GM23248 (cell line): ENCODE measurements around the gene DENND11. TPM values are rescaled to one million over a fixed set of nuclear protein-coding genes. Genes with fewer than 3 reads are reported as not detected.

Experiments
- DNase-seq: peaks from one replicate; pipeline ENCODE4 v3.0.0-alpha.2; 2015
- H2AFZ ChIP-seq: fragments of 200-600 bp; sonication (generic); 2 replicates; pipeline ENCODE4 v1.6.1; 2016; ENCODE audit warnings: antibody characterized with exemption
- H3F3A ChIP-seq: fragments of 200-600 bp; sonication (generic); 2 replicates; pipeline ENCODE4 v1.6.1; 2016; ENCODE audit warnings: mild to moderate bottlenecking, antibody characterized with exemption, mixed run types; ENCODE audit not compliant: insufficient read depth
- H3K27ac ChIP-seq: fragments of 200-600 bp; sonication (generic); 2 replicates; pipeline ENCODE4 v1.5.1; 2016; ENCODE audit warnings: mild to moderate bottlenecking
- H3K27me3 ChIP-seq: fragments of 200-600 bp; sonication (generic); replicated peaks from 2 replicates; pipeline ENCODE4 v1.6.1; 2016; ENCODE audit warnings: mild to moderate bottlenecking; ENCODE audit not compliant: insufficient read depth
- H3K36me3 ChIP-seq: fragments of 200-600 bp; sonication (generic); 2 replicates; pipeline ENCODE4 v1.6.1; 2016; ENCODE audit warnings: low read depth, mild to moderate bottlenecking
- H3K4me1 ChIP-seq: fragments of 200-600 bp; sonication (generic); 2 replicates; pipeline ENCODE4 v1.6.1; 2016; ENCODE audit warnings: mild to moderate bottlenecking; ENCODE audit not compliant: insufficient read depth
- H3K4me2 ChIP-seq: fragments of 200-600 bp; sonication (generic); one replicate; pipeline ENCODE4 v1.6.1; 2016; ENCODE audit warnings: mild to moderate bottlenecking; ENCODE audit not compliant: unreplicated experiment
- H3K4me3 ChIP-seq: fragments of 200-600 bp; sonication (generic); 2 replicates; pipeline ENCODE4 v1.5.1; 2016; ENCODE audit warnings: mild to moderate bottlenecking
- H3K79me2 ChIP-seq: fragments of 200-600 bp; sonication (generic); 2 replicates; pipeline ENCODE4 v1.6.1; 2016; ENCODE audit warnings: mild to moderate bottlenecking; ENCODE audit not compliant: insufficient read depth
- H3K9ac ChIP-seq: fragments of 200-600 bp; sonication (generic); 2 replicates; pipeline ENCODE4 v1.6.1; 2016; ENCODE audit warnings: mild to moderate bottlenecking
- H3K9me2 ChIP-seq: fragments of 200-600 bp; sonication (generic); 2 replicates; pipeline ENCODE4 v1.6.1; 2016; ENCODE audit warnings: mixed run types, mild to moderate bottlenecking, moderate library complexity; ENCODE audit not compliant: insufficient read depth
- H3K9me3 ChIP-seq: fragments of 200-600 bp; sonication (generic); one replicate; pipeline ENCODE4 v1.6.1; 2017; ENCODE audit warnings: low read depth
- H4K20me1 ChIP-seq: fragments of 200-600 bp; sonication (generic); 2 replicates; pipeline ENCODE4 v1.6.0; 2016; ENCODE audit not compliant: insufficient read depth
- EZH2 ChIP-seq: fragments of 200-600 bp; sonication (generic); IDR thresholded peaks from 2 replicates; pipeline ENCODE4 v1.6.1; 2018; ENCODE audit warnings: antibody characterized with exemption, mild to moderate bottlenecking; ENCODE audit not compliant: insufficient read depth, poor library complexity, severe bottlenecking
- EZH2phosphoT487 ChIP-seq: fragments of 200-600 bp; sonication (generic); IDR thresholded peaks from 2 replicates; pipeline ENCODE4 v1.6.1; 2018; ENCODE audit warnings: antibody characterized with exemption, moderate library complexity, mild to moderate bottlenecking, low read depth; ENCODE audit not compliant: insufficient read depth
- WGBS, 2 experiments: methylation state at CpG; one replicate each; pipeline ENCODE4 v1.1.6; 2015 to 2017; ENCODE audit warnings: low lambda C conversion rate in 2 of 2, low coverage in 1 of 2; ENCODE audit errors: missing lambda C conversion rate in 2 of 2; 5-methylcytosine and 5-hydroxymethylcytosine counted together
- in situ Hi-C: fragments of 300-500 bp; cut with MboI; formaldehyde crosslinking; loops from 2 replicates; pipeline ENCODE4 v1.15.0; 2020
- polyA plus RNA-seq: library from polyadenylated mRNA; unstranded; fragments of >200 nt; fragmentation: Nextera tagmentation; extraction: Ambion mirVana; gene quantifications from 2 replicates; pipeline ENCODE4 v1.2.1, GENCODE V29; 2016
- total RNA-seq: library from RNA; depleted of rRNA; stranded (reverse); fragments of >200 nt; shearing (Covaris generic); gene quantifications from 2 replicates; pipeline ENCODE4 v1.2.3, GENCODE V29; 2014

Gene DENND11
- total and polyA plus RNA-seq, 2 experiments from 2014 or later = 0.43 to 3.0 TPM

GRCh38 chr7:141709749-141710148 lies 7.8 kb upstream of the DENND11 start:
- 69 to 72% methylated on average over 4 of the region's 4 CpGs for WGBS, 2 experiments

GRCh38 chr7:141709318-141709717 lies 7.4 kb upstream of the DENND11 start:
- Histone ChIP-seq H2AFZ (no peak overlapping the region), H3F3A (no peaks in the 10 kb centered on the region), H3K4me3 (no peak overlapping the region), H3K27me3 (no peaks in the 10 kb centered on the region), H3K4me2 (no peak overlapping the region), H3K27ac (no peak overlapping the region), H3K9ac (no peak overlapping the region), H3K36me3 (no peaks in the 10 kb centered on the region), H4K20me1 (no peaks in the 10 kb centered on the region), H3K79me2 (no peaks in the 10 kb centered on the region), H3K9me3 (no peaks in the 10 kb centered on the region), H3K4me1 (no peaks in the 10 kb centered on the region), H3K9me2 (no peaks in the 10 kb centered on the region)
- DNase-seq = no peak
- WGBS, 2 experiments = 59 to 69% methylated on average over 2 of the region's 2 CpGs
- in situ Hi-C loops = no loop called here
- TF ChIP-seq EZH2phosphoT487 = no peak
- no peak for TF ChIP-seq EZH2

More at GRCh38 chr7:141709749-141710148, 7.8 kb upstream of the DENND11 start:
- in situ Hi-C loops = no loop called here
- Histone ChIP-seq H3K9me3 (no peaks in the 10 kb centered on the region), H4K20me1 (no peaks in the 10 kb centered on the region), H3K79me2 (no peaks in the 10 kb centered on the region), H3K9me2 (no peaks in the 10 kb centered on the region), H2AFZ (no peak overlapping the region), H3K4me2 (no peak overlapping the region), H3K27ac (no peak overlapping the region), H3K9ac (no peak overlapping the region), H3K4me1 (no peaks in the 10 kb centered on the region), H3K27me3 (no peaks in the 10 kb centered on the region), H3F3A (no peaks in the 10 kb centered on the region), H3K4me3 (no peak overlapping the region), H3K36me3 (no peaks in the 10 kb centered on the region)
- TF ChIP-seq EZH2 = no peak
- no peak for TF ChIP-seq EZH2phosphoT487
- DNase-seq = no peak

GRCh38 chr7:141708351-141708750 lies 6.4 kb upstream of the DENND11 start, which contains the start of gene WEE2:
Gene WEE2 (plus strand): TSS chr7:141708353. CDS start chr7:141708759, 406 bp downstream.
- in situ Hi-C loops = no loop called here
- Histone ChIP-seq H3K36me3 (no peaks in the 10 kb centered on the region), H3K9ac (no peak within 1 kb of the TSS), H3K4me1 (no peaks in the 10 kb centered on the region), H3K27me3 (no peaks in the 10 kb centered on the region), H3K4me3 (no peak within 1 kb of the TSS), H3K9me3 (no peaks in the 10 kb centered on the region), H3K27ac (no peak within 1 kb of the TSS), H2AFZ (no peak within 1 kb of the TSS), H3K9me2 (no peaks in the 10 kb centered on the region), H4K20me1 (no peaks in the 10 kb centered on the region), H3K79me2 (no peaks in the 10 kb centered on the region), H3F3A (no peaks in the 10 kb centered on the region), H3K4me2 (no peak within 1 kb of the TSS)
- TF ChIP-seq EZH2 = no peak
- TF ChIP-seq EZH2phosphoT487 = no peak
- no peak for DNase-seq
- 68 to 75% methylated on average over 6 of the region's 6 CpGs for WGBS, 2 experiments

- no peaks in the 10 kb centered on the region for H3K9me2 ChIP-seq
- H3K4me3 ChIP-seq = no peak overlapping the region
- TF ChIP-seq EZH2phosphoT487 (no peak), EZH2 (no peak)
- H3F3A ChIP-seq = no peaks in the 10 kb centered on the region; the same call in 1 of the 2 replicates
- DNase-seq = no peak
- no peaks in the 10 kb centered on the region for H3K4me1 ChIP-seq
- H3K27me3 ChIP-seq = no peaks in the 10 kb centered on the region
- no peak overlapping the region for H3K27ac ChIP-seq
- in situ Hi-C loops = no loop called here
- H3K36me3 ChIP-seq = no peaks in the 10 kb centered on the region
- no peaks in the 10 kb centered on the region for H4K20me1 ChIP-seq
- WGBS, 2 experiments = 76 to 80% methylated on average over 1 of the region's 1 CpG
- no peak overlapping the region for H2AFZ ChIP-seq
- H3K9me3 ChIP-seq = no peaks in the 10 kb centered on the region
- no peak overlapping the region for H3K4me2 ChIP-seq
- H3K79me2 ChIP-seq = no peaks in the 10 kb centered on the region
- H3K9ac ChIP-seq = no peak overlapping the region
Measured at GRCh38 chr7:141706239-141707064, 4.5 kb upstream of the DENND11 start.
